GM10248 (cell line): ENCODE data around the gene CXCL3.
"Not testable (repeated sequence)": the region's sequence is repeated elsewhere in the genome, so short reads cannot be mapped to it uniquely, and the experiment has no call there.

Experiments used
- CTCF ChIA-PET: fragments of 300-600 bp; sonication (Branson Sonifier 250); formaldehyde crosslinking; extraction: SDS; loops from one replicate; lab custom pipeline; 2021; ENCODE audit warnings: antibody characterized with exemption; lab: Yijun Ruan, JAX
- POLR2A ChIA-PET: fragments of 350-650 bp; sonication (Branson Sonifier 250); formaldehyde crosslinking; extraction: SDS; loops from one replicate; lab custom pipeline; 2020; ENCODE audit warnings: antibody characterized with exemption; lab: Yijun Ruan, JAX
- DNase-seq: peaks from one replicate; pipeline ENCODE4 v3.0.0; 2012; ENCODE audit errors: extremely low spot score
- CTCF ChIP-seq: IDR thresholded peaks from 2 replicates; pipeline ENCODE4 v1.5.1; 2012; ENCODE audit warnings: mild to moderate bottlenecking, low read depth; ENCODE audit errors: extremely low read depth, missing control alignments, control extremely low read depth

The CXCL3 gene

GRCh38 chr4:74038425-74039314, at the start of gene CXCL3:
TSS of gene CXCL3 (minus strand) at chr4:74038689. CDS start at chr4:74038611, 78 bp downstream.
- POLR2A ChIA-PET = no interaction called here
- CTCF ChIA-PET = interaction anchor here (0.7 to 1.4 kb wide), 11 partner anchors 8 to 376 kb away, joined by 3 to 5 read pairs (median 3); no protein-coding TSS in a partner anchor
- no peak for TF ChIP-seq CTCF
- DNase-seq = peak; percentile 18

- no peak for TF ChIP-seq CTCF
- POLR2A ChIA-PET = no interaction called here
- DNase-seq = no peak
- CTCF ChIA-PET = interaction anchor here (1.0 kb wide), 1 partner anchor 8 kb away, joined by 3 read pairs; no protein-coding TSS in a partner anchor
These were observed 49.0 kb upstream of the CXCL3 start for GRCh38 chr4:74087481-74087880.

GRCh38 chr4:74085669-74086068, 47.2 kb upstream of the CXCL3 start:
- no peak for DNase-seq
- ChIA-PET CTCF (no interaction called here), POLR2A (no interaction called here)
- TF ChIP-seq CTCF = no peak

GRCh38 chr4:74084984-74085383, 46.5 kb upstream of the CXCL3 start:
- CTCF ChIA-PET = no interaction called here
- POLR2A ChIA-PET = no interaction called here
- no peak for TF ChIP-seq CTCF
- no peak for DNase-seq

- no peak for TF ChIP-seq CTCF
- ChIA-PET POLR2A (no interaction called here), CTCF (no interaction called here)
- no peak for DNase-seq
These were observed 45.1 kb upstream of the CXCL3 start for GRCh38 chr4:74083546-74083945.

DNA sequence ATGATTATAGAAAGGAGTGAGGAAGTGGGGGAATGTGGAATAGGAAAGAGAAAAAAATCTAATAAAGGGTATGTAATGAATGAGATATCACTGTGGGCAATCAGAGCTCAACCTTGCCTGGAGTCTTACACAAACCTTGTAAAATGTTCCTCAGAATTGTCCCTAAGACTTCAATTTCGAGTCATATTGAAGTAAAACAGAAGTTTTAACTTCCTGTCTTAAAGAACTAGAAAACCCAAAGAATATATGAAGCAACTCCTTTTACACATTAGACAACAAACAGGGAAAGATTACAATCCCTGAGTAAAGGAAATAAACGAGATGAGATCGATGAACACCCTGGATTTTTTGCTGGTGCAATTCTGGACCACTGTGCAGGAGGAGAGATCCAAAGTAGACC, 42.5 kb upstream of the CXCL3 start:
- DNase-seq = no peak
- ChIA-PET POLR2A (no interaction called here), CTCF (interaction anchor here (1.0 kb wide), 1 partner anchor 10 kb away, joined by 3 read pairs; no protein-coding TSS in a partner anchor)
- TF ChIP-seq CTCF = no peak

GRCh38 chr4:74080351-74080750, 41.9 kb upstream of the CXCL3 start:
- POLR2A ChIA-PET, DNase-seq, CTCF ChIA-PET: not testable (repeated sequence)

- POLR2A ChIA-PET, DNase-seq: not testable (repeated sequence)
- CTCF ChIA-PET = interaction anchor here (0.9 kb wide), 1 partner anchor 10 kb away, joined by 4 read pairs; no protein-coding TSS in a partner anchor
These were observed 40.5 kb upstream of the CXCL3 start for GRCh38 chr4:74079024-74079423.
